Eye (tissue), 1 donor: ENCODE results near the gene CNKSR3.
A peak's percentile ranks its signal among the peaks of the same experiment; 100 is the strongest.

Experiments used
- DNase-seq: peaks from one replicate; pipeline ENCODE4 v3.0.0-alpha.2; 2015

The CNKSR3 gene

DNA sequence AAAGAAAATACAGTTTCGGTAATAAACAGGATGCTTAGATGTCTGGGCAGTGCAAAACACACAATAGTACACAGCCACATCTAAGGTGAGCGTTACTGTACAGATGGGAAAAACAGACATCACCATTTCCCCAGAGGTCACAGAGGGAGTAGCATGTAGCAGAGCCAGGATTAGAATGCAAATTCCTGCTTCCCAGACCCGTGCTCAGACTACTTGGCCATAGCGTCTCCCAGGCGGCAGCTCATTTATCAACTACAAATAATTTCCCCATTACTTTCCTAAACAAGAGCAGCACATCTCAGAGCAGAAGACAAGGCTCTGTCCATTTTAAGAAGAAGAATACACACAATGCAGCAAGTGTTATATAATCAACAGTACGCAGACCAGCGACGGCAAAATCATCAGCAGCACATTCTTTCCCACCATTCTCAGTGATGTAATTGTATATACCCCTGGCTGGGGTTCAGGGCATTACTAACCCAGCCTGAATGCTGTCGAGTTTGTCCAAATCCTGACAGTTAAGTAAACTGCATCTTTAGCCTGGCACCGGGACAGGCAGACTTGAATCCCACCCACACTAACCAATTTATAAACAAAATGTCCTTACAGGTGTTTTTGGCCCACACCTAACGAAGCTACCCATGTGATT is 61.9 kb downstream of the CNKSR3 start:
- DNase-seq, result peak; percentile 67

- peak; percentile 55 for DNase-seq
Measured at GRCh38 chr6:154447954-154448353, 62.5 kb downstream of the CNKSR3 start.

GRCh38 chr6:154446984-154447383 is 63.5 kb downstream of the CNKSR3 start:
- DNase-seq, result no peak

DNA sequence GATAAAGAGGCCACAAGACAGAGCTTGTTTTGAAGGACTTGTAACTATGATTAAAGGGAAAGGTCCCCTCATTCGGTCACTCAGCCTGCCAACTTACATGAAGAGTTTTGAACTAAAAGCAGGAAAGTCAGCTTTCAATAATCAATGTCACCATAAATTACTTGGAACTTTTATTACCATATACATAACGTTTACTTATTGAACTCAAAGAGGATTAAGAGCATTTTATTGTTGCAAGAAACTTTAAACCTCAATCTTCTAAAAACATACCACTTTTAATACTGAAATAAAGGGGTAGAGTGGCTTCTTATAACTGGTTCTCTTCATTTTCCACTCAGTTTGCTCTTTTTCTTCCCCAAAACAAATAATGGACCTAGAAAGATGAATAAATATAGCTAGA is 65.1 kb downstream of the CNKSR3 start:
- DNase-seq, result no peak

DNA sequence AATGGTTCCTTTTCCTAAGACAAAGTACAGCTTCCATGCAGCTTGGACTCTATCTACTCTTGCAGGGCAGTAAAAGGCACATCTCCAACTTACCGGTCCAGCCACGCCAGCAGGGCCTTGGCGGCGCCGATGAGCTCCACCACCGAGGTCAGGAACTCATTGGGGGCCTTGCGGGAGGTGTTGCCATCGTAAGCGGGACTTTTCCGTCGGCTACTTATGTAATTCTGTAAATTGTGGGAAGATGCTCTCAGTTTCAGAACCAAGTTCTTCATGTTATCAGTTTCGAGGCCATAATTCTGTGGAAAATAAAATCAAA is 68.5 kb downstream of the CNKSR3 start:
- no peak for DNase-seq

GRCh38 chr6:154440422-154441043 is 70.0 kb downstream of the CNKSR3 start:
- no peak for DNase-seq

DNA sequence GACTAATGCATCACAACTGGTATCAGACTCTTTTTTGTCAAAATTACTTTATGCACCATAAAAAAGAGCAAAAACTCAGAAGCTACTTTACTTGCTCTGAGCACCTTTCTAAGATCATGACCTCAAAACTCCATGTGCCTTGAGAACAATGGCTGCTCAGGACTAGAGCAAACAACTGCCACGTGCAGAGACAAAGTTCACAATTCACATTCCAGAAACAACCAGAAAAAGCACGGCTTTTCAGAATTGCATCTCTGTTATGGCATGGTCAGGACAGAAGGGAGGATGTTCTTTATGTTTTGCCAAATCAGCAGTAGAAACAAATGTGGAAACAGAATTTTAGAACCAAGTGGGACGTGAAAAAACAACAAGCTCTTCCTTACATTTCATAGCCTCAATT is 70.5 kb downstream of the CNKSR3 start:
- DNase-seq, result no peak

DNA sequence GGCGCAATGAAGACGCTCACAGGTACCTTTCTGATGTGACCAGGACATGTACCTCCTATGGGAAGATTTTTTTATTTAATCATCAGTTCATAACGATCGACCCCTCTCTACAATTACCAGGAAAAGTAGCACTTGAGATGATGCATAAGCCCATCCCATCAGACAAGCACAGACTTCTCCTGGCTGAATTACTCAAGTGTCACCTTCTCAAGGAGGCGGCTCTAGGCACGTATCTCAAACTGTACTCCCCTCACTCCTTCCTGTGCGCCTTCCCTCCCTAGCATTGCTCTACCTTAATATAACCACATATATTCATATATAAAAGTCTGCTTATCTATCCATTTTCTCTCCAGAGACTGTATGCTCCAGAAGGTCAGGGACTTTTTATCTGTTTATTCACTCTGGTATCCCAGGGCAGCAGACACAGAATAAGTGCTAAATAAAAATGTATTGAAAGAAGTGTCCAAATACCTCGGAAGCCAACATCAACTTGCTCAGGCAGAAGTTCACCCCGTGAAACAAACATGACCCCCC is 71.5 kb downstream of the CNKSR3 start:
- DNase-seq, result no peak

DNA sequence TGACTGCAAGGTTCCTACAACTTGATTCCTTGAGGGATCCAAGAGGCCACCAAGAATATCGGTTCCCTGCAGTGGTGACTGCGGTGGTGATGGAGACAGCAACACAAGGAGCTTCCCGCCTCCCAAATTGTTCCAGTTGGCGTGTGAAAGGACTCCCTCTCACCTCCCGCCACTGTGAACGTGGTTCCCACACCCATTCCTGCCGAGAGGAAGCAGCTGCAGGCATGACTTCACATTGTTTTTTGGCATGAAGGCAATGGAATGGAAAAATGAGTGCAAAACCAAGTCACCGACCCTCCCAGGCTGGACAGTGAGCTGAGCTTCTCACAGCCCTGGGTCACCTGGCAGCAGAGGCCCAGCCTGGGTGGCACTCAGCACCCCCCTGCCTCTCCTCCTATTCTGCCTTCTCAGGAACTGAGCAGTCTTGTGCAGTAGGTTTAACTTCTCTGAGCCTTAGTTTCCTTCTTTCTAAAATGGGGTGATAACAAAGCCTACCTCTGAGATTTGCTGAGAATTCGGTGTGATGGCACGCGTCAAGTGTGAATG is 75.0 kb downstream of the CNKSR3 start:
- no peak for DNase-seq

DNA sequence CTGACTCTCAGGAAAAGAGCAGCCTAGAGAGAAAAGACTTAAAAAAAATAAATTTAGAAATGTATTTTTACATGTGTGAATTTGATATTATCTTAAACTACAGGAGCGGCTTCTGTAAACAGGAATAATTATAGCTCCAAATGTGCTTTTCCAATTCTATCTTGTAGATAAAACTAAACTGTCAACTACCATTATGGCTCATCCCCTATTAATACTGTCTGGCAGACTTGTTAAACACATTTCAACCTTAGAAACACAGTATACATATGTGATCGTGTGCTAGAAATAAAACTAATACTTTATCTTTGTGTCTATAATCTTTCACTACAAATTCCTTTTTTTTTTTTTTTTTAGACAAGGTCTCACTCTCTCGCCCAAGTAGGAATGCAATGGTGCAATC is 75.8 kb downstream of the CNKSR3 start:
- DNase-seq, result no peak

- DNase-seq, result peak; percentile 54
Measured at GRCh38 chr6:154433477-154434241, 76.8 kb downstream of the CNKSR3 start.

DNA sequence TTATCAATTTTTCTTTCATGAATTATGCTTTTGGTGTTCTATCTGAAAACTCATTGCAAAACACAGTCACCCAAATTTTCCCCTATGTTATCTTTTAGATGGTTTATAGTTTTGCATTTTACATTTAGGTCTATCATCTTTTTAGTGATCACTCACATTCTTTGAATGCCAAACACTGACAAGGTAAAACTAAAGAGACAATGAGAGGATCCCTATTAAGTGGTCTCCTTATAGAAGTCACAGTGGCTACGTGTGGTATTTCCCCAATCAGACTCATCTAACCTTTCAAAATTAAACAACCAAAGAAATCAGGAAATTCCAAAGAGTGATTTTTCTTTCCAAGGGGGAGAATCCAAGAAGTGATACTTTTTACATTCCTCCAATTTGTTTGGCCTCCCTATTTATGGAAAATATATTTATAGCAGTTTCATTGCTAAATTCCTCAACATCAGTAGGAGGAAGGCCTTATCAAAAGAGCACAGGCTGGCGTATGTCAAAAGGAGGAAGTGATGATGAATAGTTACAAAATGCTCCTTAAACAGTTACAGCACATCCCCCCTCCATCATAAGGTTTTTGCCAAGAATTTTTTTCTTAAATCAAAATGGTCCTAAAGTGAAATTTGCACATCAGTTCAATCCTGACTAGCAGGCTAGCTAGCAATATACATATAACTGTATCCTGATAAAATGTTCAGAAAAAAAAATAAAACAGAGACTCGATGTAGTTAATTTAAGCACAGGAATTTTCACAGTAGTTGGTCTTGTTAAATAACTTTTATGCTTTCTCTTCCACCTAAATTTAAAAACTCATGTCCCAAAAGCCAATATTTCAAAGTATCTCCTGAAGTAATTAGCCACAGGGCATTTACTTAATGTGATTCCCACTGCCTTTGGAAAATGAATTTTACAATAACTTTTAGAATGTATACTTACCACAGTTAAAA is 77.7 kb downstream of the CNKSR3 start:
- DNase-seq, result no peak

DNA sequence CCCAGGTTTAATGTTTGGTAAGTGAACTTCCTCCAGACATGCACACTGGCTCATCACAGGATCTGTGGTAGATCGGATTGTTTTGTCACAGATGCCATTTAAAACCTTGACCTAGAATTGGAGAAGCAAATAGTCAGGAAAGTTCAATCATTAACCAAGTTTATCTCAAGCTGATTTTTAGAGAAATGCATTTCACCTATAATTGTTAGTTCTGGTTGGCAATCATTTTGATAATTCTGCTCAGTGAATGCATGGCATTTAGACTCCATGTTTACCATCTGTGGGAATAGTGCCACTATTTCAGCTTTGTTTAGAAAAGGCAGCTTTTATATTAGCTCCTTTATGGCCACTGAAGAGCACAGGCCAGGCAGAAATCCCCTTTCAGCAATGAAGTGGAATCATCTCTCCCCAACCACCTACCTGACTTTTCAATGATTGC is 80.0 kb downstream of the CNKSR3 start:
- DNase-seq, result no peak

DNA sequence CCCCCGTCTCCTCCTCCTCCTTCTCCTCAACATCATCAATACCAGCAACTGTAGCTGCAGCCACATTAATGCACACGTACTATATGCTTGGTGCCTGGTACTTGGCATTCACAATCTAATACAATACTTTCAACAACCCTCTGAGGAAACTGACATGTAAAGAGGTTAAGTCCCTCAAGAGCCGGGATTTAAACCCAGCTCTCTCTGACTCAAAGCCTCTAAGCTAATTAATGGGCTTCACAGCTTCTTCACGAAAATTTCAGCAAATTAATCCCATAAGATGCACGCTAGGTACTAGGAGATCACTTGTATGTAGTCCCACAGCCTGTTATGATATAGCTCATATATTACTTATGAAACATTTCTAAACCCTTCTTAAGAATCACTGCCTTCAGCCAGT is 80.8 kb downstream of the CNKSR3 start:
- DNase-seq, result no peak

DNA sequence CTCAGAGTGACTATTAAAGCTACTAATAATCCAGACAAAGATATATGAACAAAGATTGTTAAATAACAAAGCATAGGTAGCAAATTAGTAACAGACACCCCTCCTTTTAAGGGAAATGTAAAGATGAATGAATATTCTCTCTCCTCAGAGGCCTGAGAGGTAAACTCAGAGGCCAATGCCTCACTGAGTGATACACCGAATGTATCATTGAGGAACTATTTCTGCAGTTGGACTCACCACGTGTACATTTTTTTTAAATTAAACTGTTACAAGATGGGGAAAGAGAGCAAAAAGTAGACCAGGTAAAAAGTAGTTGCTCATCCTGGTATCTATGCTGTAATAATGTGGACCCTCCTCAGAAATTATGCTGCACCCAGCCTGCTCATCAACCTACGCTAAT is 81.6 kb downstream of the CNKSR3 start:
- DNase-seq, result no peak

DNA sequence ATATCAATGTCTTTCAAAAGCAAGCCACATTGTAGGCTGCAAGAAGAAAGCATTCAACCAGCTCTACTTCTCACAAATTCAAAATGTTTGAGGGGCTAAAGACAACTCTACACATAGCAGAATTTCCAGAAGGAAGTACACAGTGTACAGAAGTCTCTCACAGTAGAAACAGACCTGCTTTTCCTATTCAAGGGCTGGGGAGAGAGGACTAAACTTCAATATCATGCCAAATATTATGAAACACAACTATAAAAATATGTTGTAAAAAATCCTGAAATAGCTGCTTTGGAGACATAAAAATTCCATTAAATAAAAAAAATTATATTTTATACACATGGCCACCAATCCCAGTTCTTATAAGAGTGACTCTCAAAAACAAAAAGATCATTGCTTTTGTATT is 83.0 kb downstream of the CNKSR3 start:
- DNase-seq, result no peak

DNA sequence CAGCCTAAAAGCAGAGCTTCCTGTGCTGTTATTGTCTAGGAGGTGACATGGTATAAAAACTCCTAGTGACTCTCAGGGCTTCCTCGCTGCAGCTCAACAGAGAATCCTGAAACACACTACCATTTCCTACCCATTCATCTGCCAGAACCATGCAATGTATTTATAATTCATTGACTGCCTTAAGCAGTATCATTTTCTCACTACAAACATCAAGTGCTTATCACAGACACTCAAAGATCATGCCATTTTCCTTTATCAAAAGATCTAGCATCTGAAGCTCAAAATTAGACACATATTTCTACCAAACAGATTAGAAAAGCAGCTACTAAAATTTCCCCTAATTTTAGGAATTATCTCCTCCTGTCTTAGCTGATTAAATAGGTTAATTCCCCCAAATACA is 83.5 kb downstream of the CNKSR3 start:
- no peak for DNase-seq

DNA sequence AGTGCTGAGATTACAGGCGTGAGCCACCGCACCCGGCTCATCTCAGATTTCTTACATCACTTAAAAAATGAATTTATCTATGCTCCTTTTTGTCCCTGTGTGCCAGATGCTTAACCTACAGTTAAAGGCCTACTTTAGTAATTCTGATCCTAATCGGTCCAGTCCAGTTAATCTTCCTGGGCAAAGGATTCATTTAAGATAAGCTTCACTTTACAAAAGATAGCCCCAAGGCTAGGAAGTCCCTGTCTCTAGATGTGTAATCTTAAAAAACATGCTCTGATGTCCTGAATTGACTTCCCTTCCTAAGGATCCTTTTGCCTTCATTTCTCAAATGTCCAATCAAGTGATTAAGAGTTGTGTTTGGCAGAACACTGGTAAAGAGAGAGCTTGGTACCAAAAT is 85.5 kb downstream of the CNKSR3 start:
- DNase-seq, result no peak

- DNase-seq, result no peak
Measured at GRCh38 chr6:154414021-154414813, 96.3 kb downstream of the CNKSR3 start.

GRCh38 chr6:154412106-154412820 is 98.2 kb downstream of the CNKSR3 start:
- DNase-seq, result no peak

DNA sequence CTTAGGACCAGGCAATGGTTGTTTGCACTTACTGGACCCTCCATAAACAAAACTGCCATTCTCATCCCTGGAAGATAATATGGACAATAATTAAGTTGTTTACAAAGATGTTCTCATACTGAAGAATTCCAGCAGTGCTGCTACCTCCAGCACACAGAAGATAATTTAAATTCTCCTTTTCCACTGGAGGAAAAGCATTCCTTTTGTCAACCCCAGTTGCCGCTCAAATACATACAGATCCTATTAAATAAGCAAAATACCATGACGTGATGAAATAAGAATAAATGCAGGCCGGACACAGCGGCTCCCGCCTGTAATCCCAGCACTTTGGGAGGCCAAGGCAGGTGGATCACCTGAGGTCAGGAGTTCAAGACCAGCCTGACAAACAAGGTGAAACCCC is 99.4 kb downstream of the CNKSR3 start:
- DNase-seq, result no peak
